GM21528 (cell line): ENCODE measurements around the gene FGF14.

Experiments used
- ATAC-seq: cut with Tn5 transposase; IDR thresholded peaks from one replicate; pipeline ENCODE4 v1.9.1; 2021; ENCODE audit warnings: mild to moderate bottlenecking, moderate library complexity; ENCODE audit not compliant: unreplicated experiment, low FRiP score

Gene FGF14

GRCh38 chr13:102311901-102312300 is 89.9 kb downstream of the FGF14 start:
- peak; percentile 72 for ATAC-seq

DNA sequence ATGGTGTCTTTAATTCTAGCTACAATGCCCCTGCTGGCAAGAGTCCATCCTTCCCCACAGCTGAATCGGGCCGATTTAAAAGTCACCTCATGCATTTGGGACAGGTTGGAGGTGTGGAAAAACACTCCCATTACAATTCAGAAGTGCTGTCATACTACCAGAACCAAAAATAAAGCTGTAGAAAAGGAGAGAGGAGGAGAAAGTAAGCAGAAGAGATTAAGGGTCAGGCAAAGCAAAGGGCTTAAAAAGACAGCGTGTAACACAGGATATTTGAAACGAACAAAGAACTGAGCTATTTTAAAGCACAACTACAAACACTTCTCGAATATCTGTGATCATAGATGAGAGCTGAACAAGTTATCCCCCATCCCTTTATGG is 90.4 kb downstream of the FGF14 start:
- no peak for ATAC-seq

- no peak for ATAC-seq
Observed at GRCh38 chr13:102310691-102311418, 91.0 kb downstream of the FGF14 start.

DNA sequence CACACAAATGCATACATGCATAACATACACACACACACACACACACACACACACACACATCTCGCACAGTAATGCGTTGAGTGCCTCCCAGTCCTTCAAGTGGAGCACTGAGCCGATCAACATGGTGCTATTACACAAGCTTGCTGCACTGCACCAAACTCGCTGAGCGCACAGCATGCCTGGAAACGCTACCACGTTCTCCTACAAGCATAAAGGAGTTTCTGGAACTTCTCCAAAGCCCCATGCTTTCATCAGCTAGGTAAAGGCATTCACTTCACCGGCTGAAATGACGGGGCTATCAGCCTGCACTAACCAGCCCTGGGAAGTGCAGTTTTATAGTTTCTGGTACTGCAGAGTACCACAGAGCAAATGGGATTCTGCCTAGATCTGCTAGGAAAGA is 92.7 kb downstream of the FGF14 start:
- no peak for ATAC-seq

- no peak for ATAC-seq
Observed at GRCh38 chr13:102302534-102302933, 99.3 kb downstream of the FGF14 start.

DNA sequence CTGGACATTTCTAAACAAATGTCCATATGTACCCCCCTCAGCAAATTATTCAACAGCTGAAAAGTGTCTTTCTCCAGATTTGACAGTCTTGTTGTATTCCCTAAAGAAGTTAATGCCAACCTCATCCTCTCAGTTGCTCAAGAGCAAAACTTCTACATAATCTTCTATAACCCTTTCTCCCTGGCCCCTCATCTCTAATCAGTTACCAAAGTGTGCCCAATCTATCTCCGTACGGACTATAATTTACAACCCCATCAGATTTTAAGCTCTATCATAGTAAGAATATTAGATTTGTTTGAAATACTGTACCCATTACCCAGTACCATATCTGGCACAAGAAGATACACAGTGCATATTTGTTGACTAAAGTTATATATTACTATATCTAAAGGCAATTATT is 101.5 kb downstream of the FGF14 start:
- ATAC-seq, result no peak

DNA sequence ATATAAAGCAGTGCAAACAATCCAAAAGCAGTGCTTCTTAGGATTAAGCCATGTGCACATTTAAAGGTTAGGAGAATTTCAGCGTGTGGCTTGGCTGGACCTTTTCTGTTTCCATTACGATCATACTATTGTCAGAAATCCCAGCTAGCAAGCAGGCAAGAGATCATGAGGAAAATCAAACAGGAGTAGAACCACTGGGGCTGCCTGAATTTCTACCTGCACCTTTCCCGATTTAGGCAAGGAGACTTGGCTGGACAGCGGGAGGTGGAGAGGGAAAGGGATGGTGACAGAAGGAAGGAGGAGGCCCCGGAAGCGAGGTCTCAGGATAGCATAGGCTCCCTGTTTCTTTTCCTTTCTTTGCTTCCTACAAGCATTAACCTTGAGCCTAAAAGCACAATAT is 102.5 kb downstream of the FGF14 start:
- ATAC-seq, result no peak

DNA sequence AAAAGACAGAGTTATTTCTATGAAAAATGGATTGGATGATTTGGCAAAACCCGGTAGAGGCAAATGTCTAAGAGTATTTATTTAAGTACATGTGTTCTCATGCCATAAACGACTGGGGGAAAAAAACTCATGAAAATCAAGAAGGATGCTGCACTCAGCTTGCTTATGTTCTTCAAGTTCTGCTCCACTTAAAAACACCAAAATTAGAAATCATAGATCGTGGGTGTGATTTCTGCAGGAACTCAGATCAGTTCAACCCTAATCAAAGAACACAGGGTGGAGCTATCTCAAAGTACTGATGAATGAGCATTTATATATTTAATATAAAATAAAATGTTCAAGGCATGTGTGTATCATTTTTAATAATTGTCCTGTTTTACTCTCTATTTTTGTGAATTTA is 103.8 kb downstream of the FGF14 start:
- no peak for ATAC-seq

DNA sequence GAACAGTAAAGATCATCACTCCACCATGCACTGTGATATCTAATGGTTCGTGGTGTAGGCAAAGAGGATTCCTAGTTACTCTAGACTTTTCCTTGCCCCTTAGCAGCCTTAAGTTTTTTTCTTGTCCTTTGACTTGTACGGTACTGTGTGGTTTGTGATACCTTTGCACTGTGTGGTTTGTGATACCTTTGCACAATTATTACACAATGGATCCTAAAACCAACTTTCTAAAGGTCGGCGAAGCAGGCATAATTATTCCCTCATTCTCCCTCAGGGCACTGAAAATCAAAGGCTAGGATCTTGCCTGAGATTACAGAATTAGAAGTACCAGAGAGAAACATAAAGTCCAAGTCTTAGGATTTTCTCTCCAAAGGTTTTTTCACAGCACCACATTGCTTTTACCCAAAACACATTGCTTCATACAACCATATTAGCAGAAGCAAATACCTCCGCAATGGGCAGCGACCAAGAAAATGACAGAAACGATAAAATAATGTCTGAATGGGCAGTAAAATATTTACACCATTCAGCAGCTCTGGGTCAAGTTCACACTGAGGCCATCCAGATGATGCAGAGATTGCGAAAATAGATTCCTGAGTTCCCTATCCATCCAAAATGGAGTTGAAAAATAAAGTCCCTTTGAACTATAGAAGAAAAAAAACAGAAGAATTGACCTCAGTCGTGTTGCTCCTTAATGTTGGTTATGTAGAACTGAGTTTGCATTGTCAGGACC is 106.4 kb downstream of the FGF14 start:
- ATAC-seq, result no peak

DNA sequence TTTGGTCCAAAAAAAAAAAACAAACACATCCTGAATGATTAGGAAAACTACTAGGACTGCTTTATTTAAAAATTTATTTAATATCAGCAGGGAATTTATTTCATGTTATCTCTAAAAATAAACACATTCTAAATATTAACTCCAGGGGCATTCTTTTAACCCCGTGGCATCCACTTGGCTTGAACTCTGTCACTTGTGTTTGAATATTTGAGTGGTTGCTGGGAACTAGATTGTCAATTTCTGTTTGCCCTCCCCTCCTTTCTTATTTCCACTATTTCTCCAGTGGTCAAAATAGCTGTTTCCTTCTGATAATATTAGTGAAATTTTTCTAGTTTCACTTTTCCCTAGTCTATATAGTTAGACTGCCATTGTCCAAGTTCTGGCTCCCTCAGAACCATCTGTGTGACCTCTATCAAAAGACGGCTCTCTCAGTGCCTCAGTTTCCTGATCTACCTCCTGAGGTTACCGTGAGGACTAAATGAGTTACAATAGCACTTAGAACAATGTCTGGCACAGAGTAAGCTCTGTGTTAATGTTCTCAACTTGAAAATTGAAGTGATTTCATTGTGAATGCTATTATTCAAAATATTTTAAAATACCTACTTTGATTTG is 107.3 kb downstream of the FGF14 start:
- ATAC-seq, result no peak

DNA sequence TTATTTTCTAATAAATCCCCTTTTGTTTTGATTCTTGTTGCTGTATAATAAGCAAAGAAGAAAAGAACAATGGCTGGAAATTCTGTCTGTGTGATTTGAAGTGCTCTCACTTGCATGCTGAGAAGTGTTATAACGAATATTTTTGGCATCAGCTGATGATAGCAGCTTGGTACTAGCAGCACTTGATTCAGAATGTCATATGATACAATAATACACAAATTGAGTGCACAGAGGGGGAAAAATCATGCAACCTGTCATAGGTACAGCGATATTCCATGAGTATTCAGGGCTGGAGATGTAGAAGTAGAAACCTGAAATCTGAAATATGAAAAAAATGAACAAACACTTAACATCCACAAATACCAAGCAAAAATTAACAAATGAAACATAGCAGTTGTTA is 108.1 kb downstream of the FGF14 start:
- ATAC-seq, result no peak

DNA sequence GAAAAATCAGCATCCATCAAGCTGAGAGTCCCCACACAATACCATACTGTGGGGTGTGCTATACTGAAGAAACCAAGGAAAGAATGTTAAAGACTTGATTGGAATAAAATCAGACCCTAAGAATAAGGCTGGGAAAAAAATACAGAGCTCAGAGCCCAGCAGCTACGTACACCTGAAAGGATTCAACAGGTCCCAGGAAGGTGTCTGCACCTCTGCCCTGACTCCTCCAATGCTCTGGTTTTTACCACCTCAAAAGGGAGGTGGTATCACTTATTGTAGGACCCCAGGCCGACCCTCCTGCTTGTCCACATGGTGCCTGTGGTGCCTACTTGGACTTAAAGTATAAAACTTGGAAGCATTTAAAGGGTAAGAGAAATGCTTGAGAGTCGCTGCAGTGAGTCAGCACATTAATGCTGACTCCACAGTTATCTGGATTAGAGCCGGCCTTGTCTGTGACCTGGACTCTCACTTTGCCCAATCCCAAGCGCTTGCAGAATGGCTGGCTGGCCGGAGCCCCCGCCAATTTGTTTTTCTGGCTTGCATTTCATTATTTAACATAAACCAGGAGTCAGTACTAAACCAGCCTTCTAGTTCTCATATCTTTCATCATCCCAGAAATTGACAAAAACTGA is 110.1 kb downstream of the FGF14 start:
- ATAC-seq, result no peak

GRCh38 chr13:102289606-102290005 is 112.2 kb downstream of the FGF14 start:
- no peak for ATAC-seq

- no peak for ATAC-seq
Observed at GRCh38 chr13:102286326-102286725, 115.5 kb downstream of the FGF14 start.

DNA sequence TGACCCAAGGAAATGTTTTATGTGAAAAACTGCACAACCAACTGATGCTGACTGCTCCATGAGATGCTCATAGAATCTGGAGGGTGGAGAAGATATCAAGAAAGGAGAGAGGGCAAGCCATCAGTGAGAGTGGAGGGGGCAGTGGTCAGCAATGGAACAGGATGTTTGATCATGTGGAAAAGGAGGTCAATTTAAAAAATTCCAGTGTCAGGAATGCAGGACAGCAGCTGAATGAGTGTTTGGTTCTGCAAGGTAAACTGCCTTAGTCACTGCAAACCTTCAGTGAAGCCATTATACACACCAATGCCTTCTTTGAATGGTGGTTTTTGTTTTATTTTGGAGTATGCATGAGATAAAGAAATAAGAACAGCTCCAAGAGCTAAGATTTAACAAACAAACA is 121.5 kb downstream of the FGF14 start:
- no peak for ATAC-seq

- ATAC-seq, result no peak
Observed at GRCh38 chr13:102277286-102277685, 124.6 kb downstream of the FGF14 start.

DNA sequence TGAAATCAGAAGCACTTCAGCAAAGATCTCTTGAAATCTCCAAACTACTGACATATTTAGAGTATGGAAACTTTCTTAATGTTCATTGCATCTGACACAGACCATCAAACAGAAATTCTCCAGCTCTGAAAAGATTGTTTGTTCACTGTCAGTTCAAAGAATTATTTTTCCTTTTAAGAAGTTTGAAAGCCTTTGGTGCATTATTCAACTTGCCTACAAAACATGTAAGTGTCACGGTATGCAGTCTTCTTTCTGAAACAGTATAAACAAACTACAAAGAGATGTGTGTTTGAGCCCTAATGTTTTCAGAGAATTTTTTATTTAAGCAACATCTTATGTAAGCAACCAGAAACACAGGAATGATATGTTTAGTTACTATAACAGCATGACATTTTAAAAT is 125.4 kb downstream of the FGF14 start:
- no peak for ATAC-seq

- no peak for ATAC-seq
Observed at GRCh38 chr13:102275969-102276368, 125.9 kb downstream of the FGF14 start.

DNA sequence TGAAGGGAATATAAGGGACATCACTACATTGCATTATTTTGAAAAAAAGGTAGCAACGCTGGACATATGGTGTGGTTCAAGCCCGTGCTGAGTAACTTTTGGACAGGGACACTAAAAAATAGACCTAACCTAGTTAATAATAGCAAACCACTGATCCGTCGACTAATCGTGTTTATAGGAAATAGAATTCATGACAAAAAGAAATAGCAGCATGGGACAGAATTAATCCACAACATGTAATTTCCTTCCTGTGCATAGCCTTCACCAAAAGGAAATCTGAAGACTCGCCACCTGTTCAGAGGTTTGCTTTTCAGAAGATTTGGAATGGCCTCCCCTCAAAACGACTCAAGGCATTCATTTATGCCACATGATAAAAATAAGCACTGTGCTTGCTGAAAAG is 128.7 kb downstream of the FGF14 start:
- ATAC-seq, result no peak

GRCh38 chr13:102267191-102267590 is 134.7 kb downstream of the FGF14 start:
- no peak for ATAC-seq

GRCh38 chr13:102261809-102262208 is 140.0 kb downstream of the FGF14 start:
- no peak for ATAC-seq
